Amniotic stem cell (primary cell): ENCODE data around the gene NAGS.
"Not testable (repeated sequence)": the region's sequence is repeated elsewhere in the genome, so short reads cannot be mapped to it uniquely, and the experiment has no call there.

Experiments used
- DNase-seq: peaks from one replicate; lab custom pipeline; 2025; lab: John Stamatoyannopoulos, UW

NAGS gene

GRCh38 chr17:44004077-44004760 is at the start of gene NAGS:
NAGS (plus strand) TSS chr17:44004622; CDS start chr17:44004664, 42 bp downstream.
- no peak for DNase-seq

GRCh38 chr17:43956222-43956621 is 48.2 kb upstream of the NAGS start:
- no peak for DNase-seq

- no peak for DNase-seq
Observed at GRCh38 chr17:43958748-43959352, 45.6 kb upstream of the NAGS start.

GRCh38 chr17:43961292-43961691 is 43.1 kb upstream of the NAGS start:
- not testable (repeated sequence) for DNase-seq

- DNase-seq: no peak
Observed at GRCh38 chr17:43961954-43962353, 42.5 kb upstream of the NAGS start.

- DNase-seq: no peak
Observed at GRCh38 chr17:43962479-43962878, 41.9 kb upstream of the NAGS start.

- DNase-seq: no peak
Observed at GRCh38 chr17:43966276-43966675, 38.1 kb upstream of the NAGS start.

GRCh38 chr17:43967251-43967875 is 37.1 kb upstream of the NAGS start:
- DNase-seq: no peak

GRCh38 chr17:43970366-43970765 is 34.1 kb upstream of the NAGS start:
- no peak for DNase-seq

- not testable (repeated sequence) for DNase-seq
Observed at GRCh38 chr17:43971436-43971835, 33.0 kb upstream of the NAGS start.

- not testable (repeated sequence) for DNase-seq
Observed at GRCh38 chr17:43972444-43973212, 31.8 kb upstream of the NAGS start.

GRCh38 chr17:43974382-43975266 is 29.8 kb upstream of the NAGS start:
- DNase-seq: no peak

- no peak for DNase-seq
Observed at GRCh38 chr17:43975898-43976297, 28.5 kb upstream of the NAGS start.

GRCh38 chr17:43976963-43977837 is 27.2 kb upstream of the NAGS start:
- no peak for DNase-seq

GRCh38 chr17:43978078-43978477 is 26.3 kb upstream of the NAGS start:
- DNase-seq: no peak

- DNase-seq: no peak
Observed at GRCh38 chr17:43979011-43979410, 25.4 kb upstream of the NAGS start.

GRCh38 chr17:43979671-43980070 is 24.8 kb upstream of the NAGS start:
- DNase-seq: no peak

- DNase-seq: no peak
Observed at GRCh38 chr17:43982171-43982570, 22.3 kb upstream of the NAGS start.

GRCh38 chr17:43983196-43983514 is 21.3 kb upstream of the NAGS start:
- DNase-seq: no peak

GRCh38 chr17:43983515-43984411 is 20.7 kb upstream of the NAGS start:
- no peak for DNase-seq
